ENCODE data around the gene TLR8.
"Not testable (repeated sequence)": the region's sequence is repeated elsewhere in the genome, so short reads cannot be mapped to it uniquely, and the experiment has no call there.

The TLR8 gene

DNA sequence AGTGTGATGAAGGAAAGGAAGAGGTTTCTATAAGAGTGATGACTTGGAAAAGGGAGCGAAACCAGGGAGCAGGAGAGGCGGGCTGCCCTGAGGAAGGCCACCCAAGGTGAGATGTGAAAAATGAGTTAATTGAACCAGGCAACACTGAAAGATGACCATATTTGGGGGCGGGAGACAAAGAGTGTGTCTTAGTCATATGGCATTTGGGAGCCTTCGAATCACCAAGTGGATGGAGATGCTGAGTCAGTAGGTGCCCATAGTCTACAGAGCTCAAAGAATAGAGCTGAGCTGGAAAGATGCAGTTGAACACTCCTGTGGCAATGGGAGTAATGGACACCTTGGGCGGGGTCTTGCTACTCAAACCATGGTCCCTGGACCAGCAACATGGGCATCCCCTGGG lies 8.3 kb upstream of the TLR8 start:
- no peak for DNase-seq

DNA sequence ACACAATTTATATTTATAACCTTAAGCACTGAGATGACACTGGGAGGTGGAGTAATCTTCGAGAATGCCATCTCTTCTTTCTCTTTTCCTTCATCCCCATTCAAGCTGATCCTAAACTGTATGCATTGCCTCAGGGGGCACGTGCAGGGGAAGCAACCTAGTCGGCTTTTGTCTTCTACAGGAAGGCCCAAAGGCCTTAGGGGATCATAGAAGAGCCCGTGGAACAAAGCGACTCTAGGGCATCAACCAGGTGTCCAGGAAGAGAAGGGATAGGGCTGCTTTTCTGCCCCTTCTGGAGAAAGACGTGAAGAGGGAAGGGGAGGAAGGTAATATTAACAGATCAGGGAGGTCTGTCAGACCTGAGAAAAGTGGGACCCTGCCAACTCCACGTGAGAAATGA lies 6.9 kb upstream of the TLR8 start:
- DNase-seq, result no peak

DNA sequence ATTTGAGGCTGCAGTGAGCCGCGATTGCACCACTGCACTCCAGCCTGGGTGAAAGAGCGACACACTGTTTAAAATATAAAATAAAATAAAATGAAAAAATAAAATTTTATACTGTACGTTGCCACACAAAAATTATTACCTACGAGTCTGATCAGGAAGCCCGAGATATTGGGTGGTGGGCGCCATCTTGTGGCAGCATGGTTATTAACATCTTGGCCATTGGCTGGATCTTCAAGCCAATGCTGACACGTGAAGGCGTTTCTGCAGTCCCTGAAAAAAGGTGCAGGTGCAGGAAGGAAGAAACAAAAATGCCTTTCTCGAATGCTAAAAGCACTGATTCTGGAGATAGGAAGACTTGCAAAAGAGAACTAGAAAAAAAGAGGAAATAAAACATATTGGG lies 4.9 kb upstream of the TLR8 start:
- peak; percentile 63 to 64 for DNase-seq

DNA sequence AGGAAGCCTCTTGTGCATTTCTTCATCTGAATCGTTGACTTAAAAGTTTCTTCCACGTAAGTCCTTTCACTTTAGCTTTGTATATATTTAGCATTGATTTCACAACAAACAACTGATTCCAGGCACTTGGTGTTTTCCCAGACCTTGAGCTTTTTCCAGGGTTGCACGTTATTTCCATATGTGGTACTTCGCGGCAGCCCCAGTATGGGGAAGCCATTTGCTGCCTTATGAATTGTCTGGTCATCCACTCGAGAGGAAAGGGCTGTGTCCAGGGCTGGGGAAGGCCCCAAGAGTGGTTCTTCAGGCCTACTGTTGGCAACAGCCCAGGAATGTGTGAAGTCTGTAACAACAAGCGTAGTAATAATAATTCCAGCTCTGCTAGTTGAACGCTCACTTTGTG lies 2.8 kb upstream of the TLR8 start:
- DNase-seq, result no peak

DNA sequence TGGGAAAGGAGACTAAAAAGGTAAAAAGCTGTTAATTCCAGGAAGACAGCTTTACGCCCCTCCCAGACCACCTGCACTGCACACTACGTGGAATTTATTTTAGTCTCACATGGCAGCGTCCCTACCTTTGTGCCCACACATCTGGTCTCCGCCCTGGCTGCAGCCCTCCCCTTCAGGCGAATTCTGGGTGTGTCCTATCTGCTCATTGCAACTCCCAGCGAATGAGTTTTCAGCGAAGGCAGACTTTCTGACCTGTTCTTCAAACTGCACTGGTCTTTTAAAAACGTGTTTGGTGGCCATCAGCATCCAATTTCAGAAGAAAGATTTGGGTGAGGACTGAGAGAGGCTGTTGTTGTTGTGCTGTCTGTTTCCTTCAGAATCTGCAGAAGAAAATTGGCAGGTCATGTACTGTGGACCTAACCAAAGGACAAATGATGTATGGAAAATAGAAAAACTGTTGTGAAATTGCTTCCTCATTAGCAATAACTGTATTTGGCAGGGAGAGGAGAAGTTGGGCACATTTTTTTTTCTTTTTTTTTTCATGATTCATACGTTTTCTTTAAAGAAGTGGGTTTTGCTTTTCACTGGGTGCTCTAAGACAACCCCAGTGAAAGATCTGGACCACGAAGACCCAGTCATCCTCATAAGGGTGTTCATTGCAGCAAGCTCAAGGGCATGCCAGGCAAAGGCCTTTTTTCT lies 4.2 kb downstream of the TLR8 start:
- DNase-seq, result no peak

DNA sequence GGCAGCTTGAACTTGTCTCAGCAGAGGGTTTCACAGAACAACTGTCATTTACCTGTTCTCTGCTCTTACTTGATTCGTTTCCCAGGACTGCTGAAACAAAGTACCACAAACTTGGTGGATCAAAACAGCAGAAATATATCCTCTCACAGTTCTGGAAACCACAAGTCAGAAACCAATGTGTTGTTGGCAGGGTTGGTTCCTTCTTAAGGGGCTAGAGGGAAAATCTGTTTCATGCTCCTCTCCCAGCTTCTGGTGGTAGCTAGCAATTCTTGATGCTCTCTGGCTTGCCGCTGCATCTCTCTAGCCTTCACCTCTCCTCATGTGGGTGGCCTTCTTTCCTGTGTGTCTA lies 4.7 kb downstream of the TLR8 start:
- no peak for DNase-seq

DNA sequence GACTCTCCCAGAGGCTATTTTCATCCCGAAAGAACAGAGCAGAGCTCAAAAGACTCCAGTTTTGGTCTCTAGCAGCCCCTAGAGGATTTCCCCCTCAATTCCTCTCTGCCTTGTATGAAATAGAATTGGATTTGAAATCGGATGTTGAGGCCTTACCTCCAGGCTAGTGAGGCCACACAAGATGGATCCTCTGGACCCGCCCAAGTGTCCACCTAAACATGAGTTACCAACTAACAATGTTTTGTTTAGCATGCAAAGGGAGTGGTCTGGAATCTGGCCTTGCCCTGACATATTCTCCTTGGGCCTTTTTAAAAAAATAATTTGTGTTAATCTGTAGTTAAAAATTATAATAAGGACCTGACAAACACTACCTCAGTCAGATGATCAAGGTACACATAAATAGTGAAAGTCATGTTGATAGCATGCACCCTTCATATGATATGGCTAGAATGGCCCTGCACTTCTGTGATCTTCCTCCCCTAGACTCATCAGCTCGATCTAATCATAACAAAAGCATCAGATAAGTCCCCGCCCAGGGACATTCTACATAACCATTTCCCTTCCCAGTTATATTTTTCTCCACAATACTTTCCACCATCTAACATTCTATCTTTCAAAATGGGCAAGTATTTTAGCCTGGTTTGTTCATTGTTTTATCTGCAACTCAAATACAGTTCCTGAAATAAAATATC lies 6.5 kb downstream of the TLR8 start:
- DNase-seq, result no peak

DNA sequence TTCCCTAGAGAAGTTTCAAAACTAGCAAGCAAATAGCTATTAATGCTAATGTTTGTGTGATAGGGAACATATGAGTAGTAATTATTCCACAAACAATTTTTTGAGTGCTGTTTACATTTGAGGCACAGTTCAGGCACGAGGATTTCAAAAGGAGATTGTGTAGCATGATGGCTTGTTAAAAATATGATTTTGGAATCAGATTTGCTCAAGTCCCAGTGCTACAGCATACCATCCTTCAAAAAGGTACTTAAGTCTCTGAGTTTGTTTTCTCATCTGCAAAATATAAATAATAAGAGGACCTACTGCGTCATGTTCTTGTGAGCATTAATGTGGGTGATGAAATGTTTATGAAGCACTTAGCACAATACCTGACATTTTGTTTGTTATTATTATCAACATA lies 11.3 kb downstream of the TLR8 start:
- no peak for DNase-seq

DNA sequence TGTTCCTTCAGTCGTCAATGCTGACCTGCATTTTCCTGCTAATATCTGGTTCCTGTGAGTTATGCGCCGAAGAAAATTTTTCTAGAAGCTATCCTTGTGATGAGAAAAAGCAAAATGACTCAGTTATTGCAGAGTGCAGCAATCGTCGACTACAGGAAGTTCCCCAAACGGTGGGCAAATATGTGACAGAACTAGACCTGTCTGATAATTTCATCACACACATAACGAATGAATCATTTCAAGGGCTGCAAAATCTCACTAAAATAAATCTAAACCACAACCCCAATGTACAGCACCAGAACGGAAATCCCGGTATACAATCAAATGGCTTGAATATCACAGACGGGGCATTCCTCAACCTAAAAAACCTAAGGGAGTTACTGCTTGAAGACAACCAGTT lies 12.6 kb downstream of the TLR8 start:
- no peak for DNase-seq

DNA sequence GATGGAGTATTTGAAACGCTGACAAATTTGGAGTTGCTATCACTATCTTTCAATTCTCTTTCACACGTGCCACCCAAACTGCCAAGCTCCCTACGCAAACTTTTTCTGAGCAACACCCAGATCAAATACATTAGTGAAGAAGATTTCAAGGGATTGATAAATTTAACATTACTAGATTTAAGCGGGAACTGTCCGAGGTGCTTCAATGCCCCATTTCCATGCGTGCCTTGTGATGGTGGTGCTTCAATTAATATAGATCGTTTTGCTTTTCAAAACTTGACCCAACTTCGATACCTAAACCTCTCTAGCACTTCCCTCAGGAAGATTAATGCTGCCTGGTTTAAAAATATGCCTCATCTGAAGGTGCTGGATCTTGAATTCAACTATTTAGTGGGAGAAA lies 13.2 kb downstream of the TLR8 start:
- DNase-seq, result no peak

DNA sequence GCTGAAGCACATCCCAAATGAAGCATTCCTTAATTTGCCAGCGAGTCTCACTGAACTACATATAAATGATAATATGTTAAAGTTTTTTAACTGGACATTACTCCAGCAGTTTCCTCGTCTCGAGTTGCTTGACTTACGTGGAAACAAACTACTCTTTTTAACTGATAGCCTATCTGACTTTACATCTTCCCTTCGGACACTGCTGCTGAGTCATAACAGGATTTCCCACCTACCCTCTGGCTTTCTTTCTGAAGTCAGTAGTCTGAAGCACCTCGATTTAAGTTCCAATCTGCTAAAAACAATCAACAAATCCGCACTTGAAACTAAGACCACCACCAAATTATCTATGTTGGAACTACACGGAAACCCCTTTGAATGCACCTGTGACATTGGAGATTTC lies 14.6 kb downstream of the TLR8 start:
- no peak for DNase-seq

DNA sequence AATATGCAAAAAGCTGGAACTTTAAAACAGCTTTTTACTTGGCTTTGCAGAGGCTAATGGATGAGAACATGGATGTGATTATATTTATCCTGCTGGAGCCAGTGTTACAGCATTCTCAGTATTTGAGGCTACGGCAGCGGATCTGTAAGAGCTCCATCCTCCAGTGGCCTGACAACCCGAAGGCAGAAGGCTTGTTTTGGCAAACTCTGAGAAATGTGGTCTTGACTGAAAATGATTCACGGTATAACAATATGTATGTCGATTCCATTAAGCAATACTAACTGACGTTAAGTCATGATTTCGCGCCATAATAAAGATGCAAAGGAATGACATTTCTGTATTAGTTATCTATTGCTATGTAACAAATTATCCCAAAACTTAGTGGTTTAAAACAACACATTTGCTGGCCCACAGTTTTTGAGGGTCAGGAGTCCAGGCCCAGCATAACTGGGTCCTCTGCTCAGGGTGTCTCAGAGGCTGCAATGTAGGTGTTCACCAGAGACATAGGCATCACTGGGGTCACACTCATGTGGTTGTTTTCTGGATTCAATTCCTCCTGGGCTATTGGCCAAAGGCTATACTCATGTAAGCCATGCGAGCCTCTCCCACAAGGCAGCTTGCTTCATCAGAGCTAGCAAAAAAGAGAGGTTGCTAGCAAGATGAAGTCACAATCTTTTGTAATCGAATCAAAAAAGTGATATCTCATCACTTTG lies 15.6 kb downstream of the TLR8 start:
- no peak for DNase-seq

DNA sequence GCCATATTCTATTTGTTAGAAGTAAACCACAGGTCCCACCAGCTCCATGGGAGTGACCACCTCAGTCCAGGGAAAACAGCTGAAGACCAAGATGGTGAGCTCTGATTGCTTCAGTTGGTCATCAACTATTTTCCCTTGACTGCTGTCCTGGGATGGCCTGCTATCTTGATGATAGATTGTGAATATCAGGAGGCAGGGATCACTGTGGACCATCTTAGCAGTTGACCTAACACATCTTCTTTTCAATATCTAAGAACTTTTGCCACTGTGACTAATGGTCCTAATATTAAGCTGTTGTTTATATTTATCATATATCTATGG lies 16.1 kb downstream of the TLR8 start:
- DNase-seq, result no peak

DNA sequence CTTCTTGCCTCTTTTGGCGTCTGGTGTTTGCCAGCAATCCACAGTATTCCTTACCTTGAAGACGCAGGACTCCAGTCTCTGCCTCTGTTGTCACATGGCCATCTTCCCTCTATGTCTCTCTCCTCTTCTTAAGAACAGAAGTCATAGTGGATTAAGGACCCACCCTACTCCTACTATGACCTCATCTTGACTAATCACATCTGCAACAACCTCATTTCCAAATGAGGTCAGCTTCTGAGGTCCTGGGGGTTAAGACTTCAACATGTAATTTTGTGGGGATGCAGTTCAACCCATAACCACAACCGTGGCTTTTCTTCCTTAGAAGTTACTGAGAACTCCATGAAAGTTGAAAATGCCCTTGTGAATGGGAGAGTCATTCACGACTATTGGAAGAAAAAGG lies 23.3 kb downstream of the TLR8 start:
- no peak for DNase-seq

DNA sequence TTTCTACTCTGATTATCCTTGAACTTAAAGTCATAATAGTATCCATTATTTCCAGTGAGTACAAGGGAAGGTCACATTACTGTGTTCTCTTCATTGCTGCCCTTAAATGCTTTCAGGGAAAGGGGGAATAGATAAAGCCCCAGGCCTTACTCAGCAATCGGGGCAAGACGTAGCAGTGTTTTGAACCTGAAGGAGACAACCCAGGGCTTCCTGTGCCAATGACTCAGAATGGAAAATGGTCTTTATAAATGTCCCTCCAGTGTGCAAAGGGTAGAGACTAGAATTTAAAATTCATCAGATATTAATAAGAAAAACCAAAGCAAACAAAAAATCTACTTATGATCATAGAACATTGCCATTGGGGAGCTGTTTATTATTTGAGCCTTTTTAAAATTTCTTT lies 23.7 kb downstream of the TLR8 start:
- DNase-seq, result no peak

DNA sequence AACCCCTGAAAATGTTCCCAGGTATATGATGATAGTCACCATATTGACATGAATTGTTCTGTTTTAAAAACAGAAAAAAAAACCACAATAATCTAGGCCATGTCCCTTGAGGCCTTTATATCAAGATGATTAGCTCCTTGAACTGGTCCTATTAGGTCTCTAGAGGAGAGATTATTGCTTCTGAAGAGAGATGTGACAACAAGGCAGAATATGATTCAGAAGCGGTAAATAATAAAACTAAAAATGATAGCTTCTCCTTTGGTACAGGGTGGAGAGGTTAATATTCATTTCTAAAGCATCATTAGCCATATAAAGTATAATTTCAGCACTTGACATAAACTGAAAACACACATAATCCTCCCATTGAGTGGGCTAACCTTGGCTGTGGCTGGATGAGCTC lies 25.8 kb downstream of the TLR8 start:
- no peak for DNase-seq

DNA sequence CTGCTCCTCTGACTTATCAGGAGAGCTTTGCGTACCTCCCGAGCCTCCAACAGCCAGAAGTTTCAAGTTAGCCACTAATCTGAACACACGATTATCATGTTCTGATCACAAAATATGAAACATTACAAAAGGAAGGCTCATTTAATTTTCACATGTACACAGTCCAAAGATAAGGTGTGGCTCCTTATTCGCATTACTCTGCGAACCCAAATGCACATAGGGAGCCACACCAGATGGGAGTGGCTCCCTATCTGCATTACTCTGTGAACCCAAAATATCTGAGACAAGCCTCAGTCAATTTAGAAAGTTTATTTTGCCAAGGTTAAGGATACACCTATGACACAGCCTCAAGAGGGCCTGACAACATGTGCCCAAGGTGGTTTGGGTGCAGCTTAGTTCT lies 28.4 kb downstream of the TLR8 start:
- no peak for DNase-seq

DNA sequence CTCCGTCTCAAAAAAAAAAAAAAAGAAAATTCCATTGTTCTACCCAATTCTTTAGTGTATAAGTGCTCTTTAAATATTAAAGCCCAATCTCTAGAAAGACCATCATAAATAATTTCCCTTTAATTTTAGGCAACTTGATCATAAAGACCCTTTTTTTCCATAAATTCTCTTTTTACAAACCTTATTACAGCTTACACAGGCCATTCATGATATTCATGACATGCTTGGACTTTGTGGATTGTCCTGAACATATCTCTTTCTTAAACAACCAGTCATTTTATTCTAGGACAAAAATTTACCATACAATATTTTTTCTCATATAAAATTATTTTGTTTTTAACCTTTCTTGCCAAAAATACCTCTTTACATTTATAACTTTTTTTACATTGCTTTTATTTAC lies 30.5 kb downstream of the TLR8 start:
- DNase-seq, result no peak

DNA sequence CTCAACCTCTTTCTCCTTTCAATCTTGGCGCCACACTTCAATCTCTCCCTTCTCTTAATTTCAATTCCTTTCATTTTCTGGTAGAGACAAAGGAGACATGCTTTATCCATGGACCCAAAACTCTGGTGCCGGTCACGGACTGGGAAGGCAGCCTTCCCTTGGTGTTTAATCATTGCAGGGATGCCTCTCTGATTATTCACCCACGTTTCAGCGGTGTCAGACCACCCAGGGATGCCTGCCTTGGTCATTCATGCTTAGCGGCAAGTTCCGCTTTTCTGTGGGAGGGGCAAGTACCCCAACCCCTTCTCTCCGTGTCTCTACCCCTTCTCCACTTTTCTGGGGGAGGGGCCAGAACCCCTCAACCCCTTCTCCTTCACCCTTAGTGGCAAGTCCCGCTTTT lies 34.1 kb downstream of the TLR8 start:
- DNase-seq, result not testable (repeated sequence)

DNA sequence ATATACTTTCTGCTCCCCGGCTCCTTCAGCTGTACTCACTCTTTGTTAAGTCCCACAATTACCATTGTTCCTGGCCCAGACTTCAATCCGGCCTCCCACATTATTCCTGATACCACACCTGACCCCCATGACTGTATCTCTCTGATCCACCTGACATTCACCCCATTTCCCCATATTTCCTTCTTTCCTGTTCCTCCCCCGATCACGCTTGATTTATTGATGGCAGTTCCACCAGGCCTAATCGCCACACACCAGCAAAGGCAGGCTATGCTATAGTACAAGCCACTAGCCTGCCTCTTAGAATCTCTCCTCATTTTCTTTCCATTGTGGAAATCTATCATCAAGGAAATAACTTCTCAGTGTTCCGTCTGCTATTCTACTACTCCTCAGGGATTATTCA lies 37.2 kb downstream of the TLR8 start:
- not testable (repeated sequence) for DNase-seq

DNA sequence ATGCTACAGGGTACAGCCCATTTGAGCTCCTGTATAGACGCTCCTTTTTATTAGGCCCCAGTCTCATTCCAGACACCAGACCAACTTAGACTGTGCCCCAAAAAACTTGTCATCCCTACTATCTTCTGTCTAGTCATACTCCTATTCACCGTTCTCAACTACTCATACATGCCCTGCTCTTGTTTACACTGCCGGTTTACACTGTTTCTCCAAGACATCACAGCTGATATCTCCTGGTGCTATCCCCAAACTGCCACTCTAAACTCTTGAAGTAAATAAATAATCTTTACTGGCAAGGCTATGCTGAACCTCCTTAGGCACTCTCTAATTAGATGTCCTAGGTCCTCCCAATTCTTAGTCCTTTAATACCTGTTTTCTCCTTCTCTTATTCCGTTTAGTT lies 38.0 kb downstream of the TLR8 start:
- not testable (repeated sequence) for DNase-seq

DNA sequence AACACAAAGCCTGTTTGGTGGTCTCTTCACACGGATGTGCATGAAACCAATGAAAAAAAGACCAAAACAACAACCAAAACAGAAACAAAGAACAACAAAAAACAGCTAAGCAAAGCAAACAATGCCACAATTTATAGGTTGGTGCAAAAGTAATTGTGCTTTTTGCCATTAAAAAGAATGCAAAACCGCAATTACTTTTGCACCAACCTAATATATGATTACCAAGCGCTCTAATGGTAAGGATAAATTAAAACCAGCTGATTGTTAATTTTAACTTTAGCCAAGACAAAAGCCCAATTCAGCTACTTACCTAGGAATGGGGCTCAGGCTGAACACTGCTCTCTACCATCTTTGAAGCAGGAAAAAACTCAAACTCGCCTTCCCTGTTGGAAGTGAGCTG lies 39.1 kb downstream of the TLR8 start:
- no peak for DNase-seq

DNA sequence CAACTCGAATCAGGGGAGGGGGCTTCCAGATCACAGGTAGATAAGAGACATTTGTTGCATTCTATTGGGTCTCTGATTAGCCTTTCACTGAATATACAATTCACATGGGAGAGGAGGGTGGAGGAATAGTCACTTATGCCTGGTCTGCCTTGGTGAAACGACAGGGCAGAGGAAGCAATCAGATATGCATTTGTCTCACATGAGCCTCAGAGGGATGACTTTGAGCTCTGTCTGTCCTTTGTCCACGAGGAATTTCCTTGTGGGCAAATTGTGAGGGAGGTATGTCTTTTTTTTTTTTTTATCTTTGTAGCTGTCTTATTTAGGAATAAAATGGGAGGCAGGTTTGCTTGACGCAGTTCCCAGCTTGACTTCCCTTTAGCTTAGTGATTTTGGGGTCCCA lies 40.0 kb downstream of the TLR8 start:
- no peak for DNase-seq

DNA sequence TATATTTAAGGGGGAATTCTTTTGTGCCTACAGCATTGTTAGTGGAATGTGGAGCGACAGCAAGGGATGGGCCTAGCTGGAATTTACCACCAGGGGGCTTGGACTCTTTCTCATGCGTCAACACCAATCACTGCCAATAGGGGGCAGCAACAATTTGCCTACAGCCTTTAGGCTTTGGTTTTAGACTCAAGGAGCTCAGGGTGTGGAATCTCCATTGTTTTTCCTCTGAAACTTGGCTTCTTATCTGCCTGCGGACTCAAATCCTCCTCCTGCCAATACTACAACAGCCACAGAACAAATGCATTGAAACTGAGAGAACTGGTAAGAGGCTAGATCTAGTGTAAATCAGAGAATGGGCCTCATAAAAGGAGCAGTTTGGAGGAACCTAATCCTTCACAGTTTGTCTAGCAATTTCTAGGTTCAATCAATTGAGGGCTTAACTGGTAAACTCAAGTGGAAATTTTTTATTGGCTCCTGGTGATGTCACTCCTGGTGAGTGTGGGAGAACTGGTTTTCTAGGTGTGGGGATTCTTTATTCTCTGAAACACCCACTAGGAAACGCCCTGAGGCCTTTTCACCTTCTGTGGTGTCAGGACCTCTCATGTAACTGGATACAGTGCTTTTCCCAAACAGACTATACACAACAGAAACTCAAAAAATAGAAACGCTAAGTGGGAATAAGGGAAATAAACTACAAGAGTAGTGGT lies 40.6 kb downstream of the TLR8 start:
- peak; percentile 82 to 84 for DNase-seq
